Esophagus mucosa (tissue), 1 donor: ENCODE measurements around the gene SYCN. TPM values are rescaled to one million over a fixed set of nuclear protein-coding genes. Genes with fewer than 3 reads are reported as not detected.

Source experiments
- ATAC-seq: fragments of 200-7000 bp; cut with Tn5 transposase; one replicate; pipeline ENCODE4 v1.9.1; 2020
- total RNA-seq: library from RNA; stranded (reverse); gene quantifications from one replicate; pipeline ENCODE4 v1.2.4, GENCODE V29; 2023
- donor health status: DM: yes; HTN: yes; CAD: no.

The SYCN gene
- total RNA-seq, 1 donor from 2014 or later: not detected

DNA sequence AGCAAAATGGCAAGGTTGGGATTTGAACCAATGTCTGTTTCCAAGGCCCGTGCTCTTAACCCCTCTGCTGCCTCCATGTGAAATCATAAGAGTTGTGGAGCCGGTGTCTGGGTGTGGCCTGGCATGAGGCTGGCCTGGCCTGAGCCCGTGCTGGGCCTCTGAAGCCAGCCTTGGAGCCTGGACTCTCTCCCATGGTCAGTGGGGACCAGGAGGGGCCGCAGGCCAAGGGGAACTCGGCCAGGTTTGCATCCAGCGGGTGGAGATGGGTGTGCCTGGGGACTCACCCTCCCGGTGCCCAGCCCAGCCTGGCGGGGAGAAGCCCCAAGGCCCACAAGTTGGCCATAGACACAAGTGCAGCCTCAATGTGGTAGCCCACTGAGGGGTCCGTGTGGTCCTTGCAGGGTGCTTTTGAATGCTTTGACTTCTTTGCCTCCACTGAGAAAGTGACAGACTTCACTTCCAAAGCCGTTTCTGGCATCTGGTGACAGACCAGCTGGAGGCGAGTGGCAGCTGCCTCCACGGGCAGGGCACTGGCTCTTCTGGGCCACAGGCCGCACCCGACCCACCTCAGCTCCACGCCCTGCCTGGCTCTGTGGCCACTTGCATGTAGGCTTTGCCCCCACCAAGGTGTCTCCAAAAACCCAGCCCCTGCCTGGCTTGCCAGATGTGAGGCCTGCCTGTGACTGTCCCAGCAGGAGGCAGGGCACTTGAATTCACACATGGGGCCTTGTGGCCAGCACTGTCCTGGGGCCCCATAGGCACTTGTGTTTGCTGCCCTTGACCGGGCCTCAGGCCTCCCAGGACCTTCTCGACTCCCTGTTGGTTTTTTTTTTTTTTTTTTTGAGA is 33.5 kb downstream of the SYCN start:
- no peak for ATAC-seq

- no peak for ATAC-seq
These were observed 34.8 kb downstream of the SYCN start for GRCh38 chr19:39169143-39169810.

- no peak for ATAC-seq
These were observed 35.6 kb downstream of the SYCN start for GRCh38 chr19:39168258-39169142.

GRCh38 chr19:39167461-39168257 is 36.4 kb downstream of the SYCN start:
- peak; percentile 72 for ATAC-seq

DNA sequence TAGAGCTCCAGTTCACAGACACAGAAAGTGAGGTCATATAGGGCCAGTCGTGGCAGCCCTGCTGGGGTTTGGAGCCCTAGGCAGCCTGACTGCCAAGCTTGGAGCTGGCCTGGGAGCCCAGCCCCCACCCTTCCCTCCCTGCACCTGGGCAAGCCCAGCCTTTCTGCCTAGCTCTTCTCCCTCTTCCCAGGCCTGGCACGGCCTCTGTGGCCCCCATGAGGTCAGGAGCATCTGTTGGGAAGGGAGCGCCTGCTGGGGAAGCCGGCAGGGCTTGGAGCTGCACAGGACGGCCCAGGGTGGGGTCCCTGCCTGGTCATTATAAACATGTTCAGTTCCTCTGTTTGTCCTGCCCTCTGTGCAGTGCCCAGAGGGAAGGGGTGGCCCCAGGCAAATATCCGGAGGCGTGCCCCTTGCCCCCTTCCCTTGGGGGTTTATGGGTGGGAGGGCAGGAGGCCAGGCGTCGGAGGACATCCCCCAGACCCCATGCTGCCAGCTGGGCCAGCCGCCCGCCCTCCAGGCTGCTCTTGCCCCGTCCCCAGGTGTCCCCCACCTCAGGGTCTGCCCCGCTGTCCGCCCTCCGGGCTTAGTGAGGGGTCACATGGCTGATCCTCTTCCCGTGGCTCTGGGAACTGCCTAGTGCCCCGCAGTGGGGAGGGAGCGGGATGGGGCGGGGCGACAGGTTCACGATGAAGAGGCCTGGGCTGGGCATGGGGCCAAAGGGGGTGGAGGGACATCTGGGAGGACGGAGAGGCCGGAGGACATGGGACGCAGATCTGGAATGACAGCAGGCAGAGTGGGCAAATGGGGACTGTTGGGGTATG is 37.3 kb downstream of the SYCN start:
- ATAC-seq: peak; percentile 75

DNA sequence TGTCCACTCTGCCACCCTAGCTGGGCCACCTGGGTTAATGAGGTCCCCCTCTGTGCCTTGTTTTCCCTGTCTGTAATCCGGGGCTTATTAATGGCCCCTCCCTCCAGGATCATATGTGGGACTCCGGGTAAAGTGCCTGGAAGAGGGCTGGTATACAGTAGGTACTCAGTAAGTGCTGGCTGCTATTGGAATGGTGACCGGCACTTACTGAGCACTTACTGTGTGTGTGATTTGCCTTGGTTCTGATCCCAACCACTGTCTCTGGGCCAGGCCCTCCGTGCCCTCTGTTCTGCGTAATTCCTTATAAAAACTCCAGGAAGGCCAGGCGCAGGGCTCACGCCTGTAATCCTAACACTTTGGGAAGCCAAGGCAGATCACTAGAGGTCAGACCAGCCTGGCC is 38.2 kb downstream of the SYCN start:
- ATAC-seq: no peak

DNA sequence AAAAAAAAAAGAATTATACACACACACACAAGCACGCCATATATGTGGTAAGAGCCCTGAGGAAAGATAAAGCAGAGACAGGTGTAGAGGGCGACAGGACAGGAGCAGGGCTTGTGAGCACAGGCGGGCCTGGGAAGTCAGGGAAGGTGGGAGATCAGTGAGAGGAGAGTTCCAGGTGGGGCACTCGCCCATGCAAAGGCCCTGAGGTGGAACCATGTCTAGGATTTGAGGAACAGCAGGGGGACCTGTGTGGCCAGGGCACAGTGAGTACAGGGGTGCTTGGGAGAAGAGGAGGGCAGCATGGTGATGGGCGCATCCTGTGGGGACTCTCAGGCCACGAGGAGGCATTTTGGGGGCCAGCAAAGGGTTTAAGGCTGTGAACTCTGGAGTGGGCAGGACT is 39.8 kb downstream of the SYCN start:
- ATAC-seq: no peak

DNA sequence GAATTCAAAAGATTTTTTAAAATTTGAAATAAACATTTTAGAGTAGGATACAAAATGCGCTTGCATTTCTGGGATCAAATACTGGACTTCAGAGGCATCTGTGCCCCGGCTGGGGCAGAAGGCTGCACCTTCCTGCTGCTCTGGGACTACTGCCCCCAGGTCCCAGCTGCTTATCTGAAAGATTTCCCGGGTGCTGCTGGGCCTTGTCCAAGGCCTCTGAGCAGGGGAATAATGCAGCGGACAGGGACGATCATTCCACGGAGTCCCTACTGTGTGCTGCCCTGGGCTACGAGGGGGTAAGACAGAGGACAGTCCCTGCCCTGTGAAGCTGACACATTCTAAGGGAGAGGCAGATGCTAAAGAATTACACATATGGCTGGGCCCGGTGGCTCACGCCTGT is 40.4 kb downstream of the SYCN start:
- ATAC-seq: no peak

DNA sequence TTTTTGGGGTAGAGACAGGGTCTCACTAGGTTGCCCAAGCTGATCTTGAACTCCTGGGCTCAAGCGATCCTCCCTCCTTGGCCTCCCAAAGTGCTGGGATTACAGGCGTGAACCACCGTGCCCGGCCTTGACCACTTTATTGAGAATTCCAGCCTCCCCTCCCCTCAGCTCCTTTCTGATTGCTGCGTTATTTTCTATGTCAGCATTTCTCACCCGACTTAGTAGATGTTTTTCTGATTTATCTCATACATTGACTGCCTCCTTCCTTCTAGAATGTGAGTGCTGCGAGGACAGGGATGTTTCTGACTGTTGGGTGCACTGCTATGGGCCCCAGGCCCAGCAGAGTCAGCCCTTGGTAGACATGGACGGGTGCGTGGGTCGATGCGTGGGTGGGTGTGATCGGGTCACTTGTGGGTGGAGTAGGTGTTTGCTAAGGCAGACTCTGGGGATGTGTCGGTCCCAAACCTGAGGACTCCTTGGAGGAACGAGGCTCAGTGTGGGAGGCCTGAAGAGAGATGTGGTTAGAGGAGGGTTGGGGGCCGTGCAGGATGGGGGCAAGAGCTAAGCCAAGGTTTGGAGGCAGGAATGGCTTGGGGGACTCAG is 41.5 kb downstream of the SYCN start:
- ATAC-seq: no peak

- peak; percentile 74 for ATAC-seq
These were observed 43.0 kb downstream of the SYCN start for GRCh38 chr19:39160889-39161672.

DNA sequence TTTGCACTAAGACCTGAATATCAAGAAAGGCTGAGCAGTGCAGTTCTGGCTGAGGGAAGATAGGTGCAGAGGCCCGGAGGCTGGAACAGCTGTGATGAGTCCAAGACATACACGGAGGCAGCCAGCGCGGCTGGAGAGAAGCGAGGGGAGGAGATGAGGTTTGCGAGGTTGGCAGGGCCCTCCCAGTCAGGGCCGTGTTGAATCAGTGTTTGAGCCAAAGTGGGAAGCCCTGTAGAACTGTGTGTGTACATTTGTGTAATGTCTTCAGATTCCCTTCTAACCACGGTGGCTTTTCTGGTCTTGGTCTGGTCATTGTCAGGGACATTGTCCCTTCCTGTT is 43.6 kb downstream of the SYCN start:
- ATAC-seq: peak; percentile 68

- ATAC-seq: no peak
These were observed 45.3 kb downstream of the SYCN start for GRCh38 chr19:39158646-39159260.

DNA sequence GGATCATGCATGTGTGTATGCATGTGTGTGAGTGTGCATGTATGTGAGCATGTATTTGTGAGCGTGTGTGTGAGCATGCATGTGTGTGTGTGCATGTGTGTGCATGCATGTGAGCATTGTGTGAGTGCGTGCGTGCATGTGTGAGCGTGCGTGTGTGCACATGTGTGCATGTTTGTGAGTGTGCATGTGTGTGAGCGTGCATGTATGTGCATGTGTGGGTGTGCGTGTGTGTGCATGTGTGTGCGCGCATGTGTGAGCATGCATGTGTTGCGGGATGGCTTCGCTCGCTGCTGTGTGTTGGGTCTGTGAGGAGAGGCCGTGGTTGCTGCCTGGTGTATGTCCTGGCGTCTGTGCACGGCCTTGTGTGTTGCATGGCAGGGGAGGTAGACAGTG is 46.1 kb downstream of the SYCN start:
- ATAC-seq: no peak

- ATAC-seq: no peak
These were observed 46.6 kb downstream of the SYCN start for GRCh38 chr19:39157275-39157996.

DNA sequence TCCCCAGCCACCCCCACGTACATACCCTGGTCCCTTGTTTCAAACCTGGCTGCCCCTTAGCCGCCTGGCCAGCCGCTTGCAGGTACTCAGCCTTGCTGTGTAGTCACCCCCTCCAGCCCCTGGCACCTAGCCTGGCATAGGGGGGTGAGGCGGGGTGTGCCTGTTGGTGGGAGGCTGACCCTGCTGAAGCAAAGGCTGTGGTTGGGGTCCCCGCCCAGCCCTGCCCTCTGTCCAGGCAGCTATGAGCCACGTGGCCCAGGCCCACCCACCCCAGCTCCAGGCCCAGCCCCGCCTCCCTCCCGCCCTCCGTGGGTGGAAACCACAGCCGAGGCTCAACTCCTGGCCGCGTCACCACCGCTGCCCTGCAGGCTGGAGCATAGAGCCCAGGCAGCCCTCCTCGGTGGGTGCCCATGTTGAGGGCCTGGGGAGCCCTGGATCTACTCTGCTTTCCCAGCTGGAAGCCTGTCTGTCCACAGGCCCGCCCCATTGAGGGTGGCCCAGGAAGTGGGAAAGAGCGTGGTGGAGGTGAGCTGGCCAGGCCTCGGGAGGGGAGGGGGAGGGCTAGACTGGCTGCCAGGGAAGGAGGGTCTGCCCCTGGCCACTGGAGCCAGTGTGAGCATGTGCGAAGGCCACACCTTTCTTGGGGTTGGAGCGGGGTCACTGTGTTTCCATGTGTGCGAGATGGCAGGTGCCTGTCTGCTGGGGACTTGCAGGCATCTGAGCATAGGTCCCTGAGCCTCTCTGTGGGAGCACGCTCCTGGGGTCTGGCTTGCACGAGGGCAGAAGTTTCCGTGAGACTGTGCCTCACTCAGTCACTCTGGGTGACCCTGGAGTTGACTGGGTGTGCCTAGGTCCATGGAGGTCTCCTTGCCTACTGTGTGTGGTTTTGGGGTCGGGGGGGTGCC is 47.5 kb downstream of the SYCN start:
- peak; percentile 2 for ATAC-seq

DNA sequence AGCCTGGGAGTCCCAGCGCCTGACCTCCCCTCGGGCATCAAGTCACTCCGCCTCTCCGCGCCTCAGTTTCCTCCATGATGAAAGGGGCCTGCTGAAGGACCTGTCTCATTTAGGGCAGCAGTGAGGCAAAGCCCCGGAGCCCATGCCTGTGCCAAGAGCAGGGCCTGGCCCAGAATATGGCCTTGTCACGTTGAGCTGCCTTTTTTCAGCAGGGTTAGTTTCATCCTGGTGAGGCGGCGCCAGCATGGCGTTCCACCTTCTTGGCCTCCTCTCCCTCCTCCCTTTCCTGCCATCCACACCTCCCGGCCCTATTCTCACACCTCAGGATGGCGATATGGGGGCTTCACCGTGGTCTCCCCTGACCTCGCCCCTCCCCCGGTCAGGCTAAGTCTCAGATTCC is 48.3 kb downstream of the SYCN start:
- ATAC-seq: no peak

DNA sequence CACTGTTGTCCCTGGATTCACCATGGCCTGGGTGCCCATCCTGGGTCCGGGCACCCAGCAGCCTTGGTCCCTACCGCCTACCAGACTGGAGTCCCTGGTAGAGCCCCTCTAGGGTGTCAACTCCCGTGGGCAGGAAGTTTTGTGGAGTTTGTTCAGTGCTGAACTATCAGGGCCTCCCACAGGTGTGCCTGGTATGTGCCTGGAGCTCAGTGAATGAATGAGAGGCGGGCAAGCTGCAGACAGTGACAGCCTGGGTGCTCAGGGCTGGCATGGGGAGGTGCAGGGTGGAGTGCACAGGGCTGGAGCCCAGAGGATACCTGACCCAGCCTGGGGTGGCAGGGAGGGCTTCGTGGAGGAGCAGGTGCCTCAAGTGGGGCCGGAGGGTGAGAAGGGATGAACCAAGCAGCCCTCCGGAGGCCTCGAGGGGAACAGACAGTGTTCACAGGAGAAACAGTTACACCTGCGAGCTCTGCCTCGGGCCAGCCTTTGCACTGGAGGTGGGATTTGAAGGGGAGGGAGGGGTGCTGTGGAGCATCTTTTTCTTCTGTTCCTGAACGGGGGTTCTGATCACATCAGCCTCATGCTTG is 48.9 kb downstream of the SYCN start:
- ATAC-seq: peak; percentile 62
